Measurements from ENCODE around the gene MCC. TPM values are rescaled to one million over a fixed set of nuclear protein-coding genes. Genes with fewer than 3 reads are reported as not detected.

Gene MCC
- total and polyA plus RNA-seq, 7 donors, result 1.4 to 13.8 (median 4.4) TPM

GRCh38 chr5:113070901-113071300 lies 417.4 kb downstream of the MCC start:
- no peak for TF ChIP-seq CTCF (IDR thresholded peaks at IDR 0.05)
- H3K4me1 ChIP-seq, result no peaks in the 10 kb centered on the region
- no peaks in the 10 kb centered on the region for H3K27me3 ChIP-seq (ENCODE audit: insufficient read depth in 3 of 3, low read length in 2 of 3)
- intact Hi-C loops (cut with DNase I), result no loop called here
- H3K9me3 ChIP-seq, result no peaks in the 10 kb centered on the region
- DNase-seq (no peak), ATAC-seq (no peak)
- WGBS, 3 donors, result 84 to 94% (median 93%) methylated on average over 5 of the region's 5 CpGs
- H3K4me3 ChIP-seq, result no peak overlapping the region
- H3K36me3 ChIP-seq (ENCODE audit: insufficient read depth in 1 of 2, low read depth in 1 of 2), result peaks cover 5 to 16% of the 10 kb centered on the region in 2 donors
- no peak overlapping the region for H3K27ac ChIP-seq

GRCh38 chr5:113068559-113068958 lies 419.7 kb downstream of the MCC start:
- DNase-seq (no peak), ATAC-seq (no peak)
- Histone ChIP-seq H3K4me1 (no peaks in the 10 kb centered on the region), H3K4me3 (no peak overlapping the region), H3K27ac (no peak overlapping the region), H3K9me3 (no peaks in the 10 kb centered on the region), H3K27me3 (ENCODE audit: insufficient read depth in 3 of 3, low read length in 2 of 3) (no peaks in the 10 kb centered on the region), H3K36me3 (ENCODE audit: insufficient read depth in 1 of 2, low read depth in 1 of 2) (peaks cover 5 to 21% of the 10 kb centered on the region in 2 donors)
- TF ChIP-seq CTCF (IDR thresholded peaks at IDR 0.05), result no peak
- WGBS, 3 donors, result 54 to 81% (median 75%) methylated on average over 2 of the region's 2 CpGs
- intact Hi-C loops (cut with DNase I), result no loop called here

- Histone ChIP-seq H3K27me3 (ENCODE audit: insufficient read depth in 3 of 3, low read length in 2 of 3) (no peaks in the 10 kb centered on the region), H3K9me3 (no peaks in the 10 kb centered on the region), H3K36me3 (ENCODE audit: insufficient read depth in 1 of 2, low read depth in 1 of 2) (peaks cover 5 to 27% of the 10 kb centered on the region in 2 donors), H3K4me3 (no peak overlapping the region), H3K4me1 (no peaks in the 10 kb centered on the region), H3K27ac (no peak overlapping the region)
- intact Hi-C loops (cut with DNase I), result no loop called here
- WGBS, 3 donors, result 81 to 89% (median 88%) methylated on average over 19 of the region's 19 CpGs
- no peak for TF ChIP-seq CTCF (IDR thresholded peaks at IDR 0.05)
- no peak for ATAC-seq
- no peak for DNase-seq
These were observed 420.5 kb downstream of the MCC start for GRCh38 chr5:113067635-113068344.

- H3K36me3 ChIP-seq (ENCODE audit: insufficient read depth in 1 of 2, low read depth in 1 of 2), result peaks cover 3 to 24% of the 10 kb centered on the region in 2 donors
- no peak for DNase-seq
- WGBS, 3 donors, result 94 to 98% (median 97%) methylated on average over 2 of the region's 2 CpGs
These were observed 422.6 kb downstream of the MCC start for GRCh38 chr5:113065626-113066025.

More at GRCh38 chr5:113065626-113066025, 422.6 kb downstream of the MCC start:
- no peaks in the 10 kb centered on the region for H3K27me3 ChIP-seq (ENCODE audit: insufficient read depth in 3 of 3, low read length in 2 of 3)
- intact Hi-C loops (cut with DNase I), result no loop called here
- H3K4me3 ChIP-seq, result no peak overlapping the region
- no peaks in the 10 kb centered on the region for H3K4me1 ChIP-seq
- no peak for ATAC-seq
- no peaks in the 10 kb centered on the region for H3K9me3 ChIP-seq
- no peak for TF ChIP-seq CTCF (IDR thresholded peaks at IDR 0.05)
- H3K27ac ChIP-seq, result no peak overlapping the region

All from psoas muscle (tissue), 8 donors.